Trophoblast cell (in vitro differentiated cells and primary cell): Measurements from ENCODE around the gene OR2AG1.

ENCODE experiments used
- DNase-seq, 2 donors: peaks; one replicate each; pipeline ENCODE4 v3.0.0-alpha.2; 2016
- H2AFZ ChIP-seq: 2 replicates; pipeline ENCODE4 v1.6.1; 2013; ENCODE audit warnings: low read length, moderate library complexity, mild to moderate bottlenecking; ENCODE audit not compliant: insufficient read depth, poor library complexity
- H2AK5ac ChIP-seq: 2 replicates; pipeline ENCODE4 v1.6.1; 2013; ENCODE audit warnings: mild to moderate bottlenecking, low read length
- H2BK120ac ChIP-seq: 2 replicates; pipeline ENCODE4 v1.6.1; 2013; ENCODE audit warnings: low read length, mild to moderate bottlenecking, moderate library complexity; ENCODE audit not compliant: insufficient read depth, poor library complexity
- H2BK12ac ChIP-seq: 2 replicates; pipeline ENCODE4 v1.6.1; 2013; ENCODE audit warnings: mild to moderate bottlenecking, low read length, moderate library complexity
- H2BK5ac ChIP-seq: 2 replicates; pipeline ENCODE4 v1.6.1; 2013; ENCODE audit warnings: low read length, low read depth, moderate library complexity, mild to moderate bottlenecking; ENCODE audit not compliant: poor library complexity
- H3K14ac ChIP-seq: 2 replicates; pipeline ENCODE4 v1.6.1; 2013; ENCODE audit warnings: mild to moderate bottlenecking, low read length
- H3K18ac ChIP-seq: 2 replicates; pipeline ENCODE4 v1.6.1; 2013; ENCODE audit warnings: mild to moderate bottlenecking, low read length
- H3K23ac ChIP-seq: 2 replicates; pipeline ENCODE4 v1.6.1; 2013; ENCODE audit warnings: low read length
- H3K27ac ChIP-seq: 2 replicates; pipeline ENCODE4 v1.5.1; 2013; ENCODE audit warnings: low read depth, mild to moderate bottlenecking, inconsistent platforms, low read length, moderate library complexity
- H3K27me3 ChIP-seq: 2 replicates; pipeline ENCODE4 v1.6.1; 2013; ENCODE audit warnings: inconsistent platforms, mild to moderate bottlenecking, low read length, moderate library complexity; ENCODE audit not compliant: insufficient read depth
- H3K36me3 ChIP-seq, 2 experiments: 1 replicate in 1 of 2; 2 replicates in 1 of 2; pipeline ENCODE4 v1.6.1; 2013; ENCODE audit warnings: low read length in 2 of 2, mild to moderate bottlenecking in 2 of 2, moderate library complexity in 1 of 2; ENCODE audit not compliant: insufficient read depth in 2 of 2, control insufficient read depth in 1 of 2
- H3K4ac ChIP-seq: 2 replicates; pipeline ENCODE4 v1.6.1; 2013; ENCODE audit warnings: low read depth, mild to moderate bottlenecking, low read length, moderate library complexity
- H3K4me1 ChIP-seq, 2 experiments: 1 replicate in 1 of 2; 2 replicates in 1 of 2; pipeline ENCODE4 v1.6.1; 2013; ENCODE audit warnings: low read length in 2 of 2, mild to moderate bottlenecking in 2 of 2, moderate library complexity in 1 of 2; ENCODE audit not compliant: insufficient read depth in 2 of 2, control insufficient read depth in 1 of 2
- H3K4me2 ChIP-seq: 2 replicates; pipeline ENCODE4 v1.6.1; 2013; ENCODE audit warnings: inconsistent platforms, mild to moderate bottlenecking, low read length, moderate library complexity
- H3K4me3 ChIP-seq: 2 replicates; pipeline ENCODE4 v1.5.1; 2013; ENCODE audit warnings: mild to moderate bottlenecking, low read depth, low read length, inconsistent platforms
- H3K79me1 ChIP-seq: one replicate; pipeline ENCODE4 v1.6.1; 2013; ENCODE audit warnings: low read length
- H3K79me2 ChIP-seq: 2 replicates; pipeline ENCODE4 v1.6.1; 2013; ENCODE audit warnings: low read length, mild to moderate bottlenecking; ENCODE audit not compliant: control insufficient read depth, insufficient read depth, poor library complexity
- H3K9ac ChIP-seq: 2 replicates; pipeline ENCODE4 v1.6.1; 2013; ENCODE audit warnings: mild to moderate bottlenecking, low read length
- H3K9me3 ChIP-seq: 2 replicates; pipeline ENCODE4 v1.6.1; 2013; ENCODE audit warnings: low read depth, mild to moderate bottlenecking, control low read depth, inconsistent platforms, low read length; ENCODE audit not compliant: insufficient read depth
- H4K12ac ChIP-seq: 2 replicates; pipeline ENCODE4 v1.6.1; 2013; ENCODE audit warnings: low read depth, mild to moderate bottlenecking, low read length, moderate library complexity
- H4K8ac ChIP-seq: 2 replicates; pipeline ENCODE4 v1.6.1; 2013; ENCODE audit warnings: low read depth, mild to moderate bottlenecking, low read length, moderate library complexity
- H4K91ac ChIP-seq: one replicate; pipeline ENCODE4 v1.6.1; 2013; ENCODE audit warnings: low read depth, mild to moderate bottlenecking, low read length, moderate library complexity
- WGBS: extraction: QIAGEN DNeasy Blood & Tissue Kit; methylation state at CpG from one replicate; pipeline ENCODE4 v1.1.7; 2013; ENCODE audit warnings: missing lambda C conversion rate; ENCODE audit not compliant: insufficient read length, insufficient coverage; ENCODE audit errors: extremely low coverage; 5-methylcytosine and 5-hydroxymethylcytosine counted together

The OR2AG1 gene

GRCh38 chr11:6813656-6814055 lies 30.8 kb downstream of the OR2AG1 start:
- WGBS: no CpG with 5 or more reads among the region's 2 CpGs
- no peak overlapping the region for H3K18ac ChIP-seq
- no peak overlapping the region for H3K9ac ChIP-seq
- no peak for DNase-seq
- H3K4ac ChIP-seq: no peak overlapping the region
- H3K4me2 ChIP-seq: no peak overlapping the region
- no peak overlapping the region for H2BK120ac ChIP-seq
- no peaks in the 10 kb centered on the region for H3K36me3 ChIP-seq
- no peak overlapping the region for H4K12ac ChIP-seq
- no peak overlapping the region for H2BK12ac ChIP-seq
- H4K8ac ChIP-seq: no peak overlapping the region
- H2AK5ac ChIP-seq: no peak overlapping the region
- H4K91ac ChIP-seq: no peak overlapping the region
- peaks cover 4% of the 10 kb centered on the region for H3K9me3 ChIP-seq
- no peak overlapping the region for H3K4me3 ChIP-seq
- no peak overlapping the region for H2BK5ac ChIP-seq
- H3K23ac ChIP-seq: no peak overlapping the region
- H2AFZ ChIP-seq: no peak overlapping the region
- no peaks in the 10 kb centered on the region for H3K27me3 ChIP-seq
- H3K27ac ChIP-seq: no peak overlapping the region
- H3K14ac ChIP-seq: no peak overlapping the region
- H3K79me2 ChIP-seq: no peaks in the 10 kb centered on the region
- H3K4me1 ChIP-seq: no peaks in the 10 kb centered on the region
- H3K79me1 ChIP-seq: no peaks in the 10 kb centered on the region

GRCh38 chr11:6817694-6818093 lies 34.9 kb downstream of the OR2AG1 start:
- H3K18ac ChIP-seq: no peak overlapping the region
- no peak overlapping the region for H3K4me2 ChIP-seq
- no peak overlapping the region for H4K91ac ChIP-seq
- no peak overlapping the region for H2BK12ac ChIP-seq
- no peak overlapping the region for H3K23ac ChIP-seq
- no peaks in the 10 kb centered on the region for H3K79me1 ChIP-seq
- peaks cover 8% of the 10 kb centered on the region for H3K9me3 ChIP-seq
- no peak overlapping the region for H3K4me3 ChIP-seq
- H4K8ac ChIP-seq: no peak overlapping the region
- H3K4ac ChIP-seq: no peak overlapping the region
- H2BK120ac ChIP-seq: no peak overlapping the region
- no peak overlapping the region for H3K9ac ChIP-seq
- no peak overlapping the region for H2AFZ ChIP-seq
- no peaks in the 10 kb centered on the region for H3K36me3 ChIP-seq
- H2AK5ac ChIP-seq: no peak overlapping the region
- H3K4me1 ChIP-seq: no peaks in the 10 kb centered on the region
- no CpG with 5 or more reads among the region's 1 CpG for WGBS
- DNase-seq: peak in 1 of 2 donors; percentile 16
- H2BK5ac ChIP-seq: no peak overlapping the region
- H3K79me2 ChIP-seq: no peaks in the 10 kb centered on the region
- H3K14ac ChIP-seq: no peak overlapping the region
- H3K27ac ChIP-seq: no peak overlapping the region
- H3K27me3 ChIP-seq: no peaks in the 10 kb centered on the region
- H4K12ac ChIP-seq: no peak overlapping the region

- H4K12ac ChIP-seq: no peak overlapping the region
- no peak overlapping the region for H2BK12ac ChIP-seq
- H2AFZ ChIP-seq: no peak overlapping the region
- H3K14ac ChIP-seq: no peak overlapping the region
- H3K27me3 ChIP-seq: no peaks in the 10 kb centered on the region
- no peak overlapping the region for H4K91ac ChIP-seq
- H3K18ac ChIP-seq: no peak overlapping the region
- peak overlapping the region; percentile 30 for H3K4me2 ChIP-seq
- H2AK5ac ChIP-seq: no peak overlapping the region
- H3K23ac ChIP-seq: no peak overlapping the region
- H3K36me3 ChIP-seq: no peaks in the 10 kb centered on the region
- H3K27ac ChIP-seq: no peak overlapping the region
- peaks cover 8% of the 10 kb centered on the region for H3K9me3 ChIP-seq
- no peak overlapping the region for H4K8ac ChIP-seq
- H3K9ac ChIP-seq: peak overlapping the region; percentile 56
- H2BK120ac ChIP-seq: no peak overlapping the region
- H3K79me2 ChIP-seq: no peaks in the 10 kb centered on the region
- H3K4me1 ChIP-seq: no peaks in the 10 kb centered on the region
- no peak for DNase-seq
- no peak overlapping the region for H2BK5ac ChIP-seq
- peak overlapping the region; percentile 49 for H3K4me3 ChIP-seq
- no CpG with 5 or more reads among the region's 5 CpGs for whole genome bisulfite sequencing
- no peaks in the 10 kb centered on the region for H3K79me1 ChIP-seq
- H3K4ac ChIP-seq: no peak overlapping the region
Observed at GRCh38 chr11:6818967-6819366, 36.1 kb downstream of the OR2AG1 start.

GRCh38 chr11:6824136-6824823 lies 41.5 kb downstream of the OR2AG1 start:
- Histone ChIP-seq H3K4ac (no peak overlapping the region), H3K9me3 (no peaks in the 10 kb centered on the region), H3K4me2 (no peak overlapping the region), H2AK5ac (no peak overlapping the region), H2BK5ac (no peak overlapping the region), H3K36me3 (no peaks in the 10 kb centered on the region), H3K27ac (no peak overlapping the region), H2AFZ (no peak overlapping the region), H2BK120ac (no peak overlapping the region), H3K27me3 (no peaks in the 10 kb centered on the region), H3K9ac (no peak overlapping the region), H3K4me1 (no peaks in the 10 kb centered on the region), H2BK12ac (no peak overlapping the region), H3K4me3 (no peak overlapping the region), H4K8ac (no peak overlapping the region), H3K14ac (no peak overlapping the region), H3K23ac (no peak overlapping the region), H3K79me1 (no peaks in the 10 kb centered on the region), H3K18ac (no peak overlapping the region), H4K91ac (no peak overlapping the region), H3K79me2 (no peaks in the 10 kb centered on the region), H4K12ac (no peak overlapping the region)
- WGBS: no CpG with 5 or more reads among the region's 5 CpGs
- DNase-seq: no peak
